NCI-H1417 treated with DMSO at 0.1 percent for 48 hours (cell line): ENCODE results near the gene B4GALNT4.
"Not testable (repeated sequence)": the region's sequence is repeated elsewhere in the genome, so short reads cannot be mapped to it uniquely, and the experiment has no call there.

ENCODE experiments used
- DNase-seq: peaks from one replicate; lab custom pipeline; 2025; lab: John Stamatoyannopoulos, UW

B4GALNT4 gene

GRCh38 chr11:334264-334994 lies 34.9 kb upstream of the B4GALNT4 start:
- DNase-seq = no peak

GRCh38 chr11:335779-336658 lies 33.3 kb upstream of the B4GALNT4 start:
- DNase-seq = no peak

GRCh38 chr11:336659-337198 lies 32.6 kb upstream of the B4GALNT4 start:
- no peak for DNase-seq

- DNase-seq = no peak
Observed at GRCh38 chr11:337711-338110, 31.6 kb upstream of the B4GALNT4 start.

GRCh38 chr11:339963-340362 lies 29.3 kb upstream of the B4GALNT4 start:
- no peak for DNase-seq

- no peak for DNase-seq
Observed at GRCh38 chr11:340539-341512, 28.5 kb upstream of the B4GALNT4 start.

GRCh38 chr11:342328-342727 lies 27.0 kb upstream of the B4GALNT4 start:
- DNase-seq = no peak

- DNase-seq = no peak
Observed at GRCh38 chr11:344836-345578, 24.3 kb upstream of the B4GALNT4 start.

- DNase-seq = no peak
Observed at GRCh38 chr11:346529-346928, 22.8 kb upstream of the B4GALNT4 start.

GRCh38 chr11:349270-349954 lies 19.9 kb upstream of the B4GALNT4 start:
- DNase-seq = not testable (repeated sequence)

GRCh38 chr11:350033-350722 lies 19.1 kb upstream of the B4GALNT4 start:
- DNase-seq = not testable (repeated sequence)

GRCh38 chr11:350723-351255 lies 18.5 kb upstream of the B4GALNT4 start:
- no peak for DNase-seq

- no peak for DNase-seq
Observed at GRCh38 chr11:351411-351810, 17.9 kb upstream of the B4GALNT4 start.

GRCh38 chr11:352456-353031 lies 16.8 kb upstream of the B4GALNT4 start:
- no peak for DNase-seq

GRCh38 chr11:353179-353873 lies 16.0 kb upstream of the B4GALNT4 start:
- no peak for DNase-seq

GRCh38 chr11:355581-356458 lies 13.5 kb upstream of the B4GALNT4 start:
- no peak for DNase-seq

- DNase-seq = no peak
Observed at GRCh38 chr11:356610-357009, 12.7 kb upstream of the B4GALNT4 start.

- no peak for DNase-seq
Observed at GRCh38 chr11:357582-357981, 11.7 kb upstream of the B4GALNT4 start.
